Muscle of leg (tissue), 9 donors: ENCODE data around the gene GATC. TPM values are rescaled to one million over a fixed set of nuclear protein-coding genes. Genes with fewer than 3 reads are reported as not detected.

Experiments used
- polyA plus RNA-seq, 8 donors: library from polyadenylated mRNA; unstranded; fragments of 120-200 nt; gene quantifications; one replicate each; pipeline versions ENCODE4 v1.2.1 to v1.2.3, GENCODE V29; 2013; ENCODE audit warnings: inconsistent platforms in 1 of 8, low replicate concordance in 1 of 8; ENCODE audit not compliant: insufficient read length in 8 of 8, insufficient read depth in 1 of 8
- total RNA-seq: library from RNA; stranded (reverse); fragments of 120-200 nt; gene quantifications from one replicate; pipeline ENCODE4 v1.2.4, GENCODE V29; 2013

The GATC gene
- total and polyA plus RNA-seq, 9 donors, result 12.1 to 21.6 (median 15.1) TPM

Other genes with a start within 250 kb of the GATC start
- gene RPLP0, start 245.3 kb upstream of the GATC start, total RNA-seq, result 4,054 TPM
- gene RPLP0, start 245.3 kb upstream of the GATC start, polyA plus RNA-seq, result 1,000 to 10,000 TPM; 3,748 to 4,784 (median 4,368) TPM
- gene PXN, start 180.7 kb upstream of the GATC start, total RNA-seq, result 33.2 TPM
- 100 to 1,000 TPM in 7 of 8 donors, 10 to 100 TPM in 1; 90.8 to 170 (median 129) TPM for gene PXN, start 180.7 kb upstream of the GATC start, polyA plus RNA-seq
- 2,159 TPM for gene RNU4-2, start 154.5 kb upstream of the GATC start, total RNA-seq
- 1 to 10 TPM in 1 of 8 donors, not detected in 7; 2.6 TPM for gene RNU4-2, start 154.5 kb upstream of the GATC start, polyA plus RNA-seq
- gene RNU4-1, start 153.2 kb upstream of the GATC start, total RNA-seq, result 636 TPM
- not detected for gene RNU4-1, start 153.2 kb upstream of the GATC start, polyA plus RNA-seq
- gene SIRT4, start 144.1 kb upstream of the GATC start, total RNA-seq, result 6.3 TPM
- 1 to 10 TPM; 3.4 to 4.8 (median 4.3) TPM for gene SIRT4, start 144.1 kb upstream of the GATC start, polyA plus RNA-seq
- 0.75 TPM for gene PLA2G1B, start 118.7 kb upstream of the GATC start, total RNA-seq
- gene PLA2G1B, start 118.7 kb upstream of the GATC start, polyA plus RNA-seq, result under 1 TPM in 1 of 8 donors, not detected in 7; 0.36 TPM
- 1.2 TPM for gene MSI1, start 77.3 kb upstream of the GATC start, total RNA-seq
- 1 to 10 TPM; 3.6 to 7.3 (median 4.7) TPM for gene MSI1, start 77.3 kb upstream of the GATC start, polyA plus RNA-seq
- gene COX6A1, start 8.3 kb upstream of the GATC start, total RNA-seq, result 211 TPM
- 100 to 1,000 TPM; 105 to 149 (median 129) TPM for gene COX6A1, start 8.3 kb upstream of the GATC start, polyA plus RNA-seq
- gene TRIAP1, start 60 bp upstream of the GATC start, total RNA-seq, result 26.6 TPM
- gene TRIAP1, start 60 bp upstream of the GATC start, polyA plus RNA-seq, result 10 to 100 TPM; 30.0 to 37.7 (median 34.1) TPM
- 71.6 TPM for gene SRSF9, start 23.3 kb downstream of the GATC start, total RNA-seq
- 100 to 1,000 TPM in 5 of 8 donors, 10 to 100 TPM in 3; 82.3 to 123 (median 103) TPM for gene SRSF9, start 23.3 kb downstream of the GATC start, polyA plus RNA-seq
- 228 TPM for gene DYNLL1, start 49.7 kb downstream of the GATC start, total RNA-seq
- gene DYNLL1, start 49.7 kb downstream of the GATC start, polyA plus RNA-seq, result 100 to 1,000 TPM; 298 to 403 (median 359) TPM
- 34.5 TPM for gene COQ5, start 82.7 kb downstream of the GATC start, total RNA-seq
- gene COQ5, start 82.7 kb downstream of the GATC start, polyA plus RNA-seq, result 10 to 100 TPM; 32.7 to 42.3 (median 36.9) TPM
- 80.8 TPM for gene RNF10, start 87.9 kb downstream of the GATC start, total RNA-seq
- gene RNF10, start 87.9 kb downstream of the GATC start, polyA plus RNA-seq, result 100 to 1,000 TPM; 151 to 203 (median 171) TPM
- 30.3 TPM for gene POP5, start 135.0 kb downstream of the GATC start, total RNA-seq
- 10 to 100 TPM; 22.2 to 31.4 (median 24.8) TPM for gene POP5, start 135.0 kb downstream of the GATC start, polyA plus RNA-seq
- gene CABP1, start 194.2 kb downstream of the GATC start, total RNA-seq, result 2.3 TPM
- gene CABP1, start 194.2 kb downstream of the GATC start, polyA plus RNA-seq, result 1 to 10 TPM; 1.2 to 2.7 (median 2.4) TPM
- 70.2 TPM for gene MLEC, start 240.7 kb downstream of the GATC start, total RNA-seq
- 10 to 100 TPM; 60.5 to 98.4 (median 81.7) TPM for gene MLEC, start 240.7 kb downstream of the GATC start, polyA plus RNA-seq